Pons (tissue), 1 donor: ENCODE measurements around the gene MAP3K12.
"Not testable (repeated sequence)": the region's sequence is repeated elsewhere in the genome, so short reads cannot be mapped to it uniquely, and the experiment has no call there.

ENCODE experiments used
- DNase-seq: peaks from one replicate; pipeline ENCODE4 v3.0.0-alpha.2; 2016; ENCODE audit warnings: low spot score

MAP3K12 gene

DNA sequence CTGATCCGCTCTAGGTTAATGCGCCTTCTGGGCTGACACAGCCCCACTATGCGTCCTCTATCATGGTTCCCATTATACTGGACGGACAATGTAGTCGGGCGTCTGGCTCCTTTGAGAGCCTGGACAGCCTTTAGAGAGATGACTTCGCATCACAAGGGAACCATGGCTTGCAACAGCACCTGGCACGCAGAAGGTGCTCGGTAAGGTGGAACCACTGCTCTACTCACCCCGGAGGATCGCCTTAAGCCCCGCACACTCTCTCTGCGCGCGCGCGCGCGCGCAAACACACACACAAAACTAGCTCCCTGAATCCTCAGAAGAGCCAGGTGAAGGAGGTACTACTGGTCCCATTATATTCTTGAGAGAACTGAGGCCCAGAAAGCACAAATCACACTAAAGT, 7.1 kb downstream of the MAP3K12 start:
- DNase-seq, result no peak

DNA sequence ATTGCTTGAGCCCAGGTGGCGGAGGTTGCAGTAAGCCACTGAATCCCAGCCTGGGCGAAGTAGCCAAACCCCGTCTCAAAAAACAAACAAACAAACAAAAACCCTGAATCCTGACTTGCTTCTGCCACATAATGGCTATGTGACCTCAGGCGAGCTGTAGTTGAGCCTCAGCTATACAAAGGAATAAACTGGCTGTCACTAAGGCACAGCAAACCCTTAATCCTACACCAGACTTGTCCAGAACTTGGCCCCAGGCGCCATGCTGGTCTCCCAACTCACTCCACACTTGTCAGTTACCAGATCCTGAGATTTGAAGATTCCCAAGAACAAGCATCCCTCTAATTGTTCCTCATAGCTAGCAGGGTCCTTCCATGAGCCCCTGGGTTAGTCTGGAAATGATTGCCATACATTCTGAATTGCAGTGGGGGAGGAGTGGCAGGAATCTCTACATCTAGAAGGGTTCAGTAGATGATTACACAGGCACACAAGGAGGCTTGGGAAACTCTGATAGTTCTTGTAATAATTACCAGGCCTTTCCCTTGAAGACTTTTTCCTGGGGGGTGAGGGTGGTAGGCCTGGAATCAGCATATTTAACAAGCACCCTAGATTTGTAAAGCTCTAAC, 9.9 kb downstream of the MAP3K12 start:
- DNase-seq, result no peak

DNA sequence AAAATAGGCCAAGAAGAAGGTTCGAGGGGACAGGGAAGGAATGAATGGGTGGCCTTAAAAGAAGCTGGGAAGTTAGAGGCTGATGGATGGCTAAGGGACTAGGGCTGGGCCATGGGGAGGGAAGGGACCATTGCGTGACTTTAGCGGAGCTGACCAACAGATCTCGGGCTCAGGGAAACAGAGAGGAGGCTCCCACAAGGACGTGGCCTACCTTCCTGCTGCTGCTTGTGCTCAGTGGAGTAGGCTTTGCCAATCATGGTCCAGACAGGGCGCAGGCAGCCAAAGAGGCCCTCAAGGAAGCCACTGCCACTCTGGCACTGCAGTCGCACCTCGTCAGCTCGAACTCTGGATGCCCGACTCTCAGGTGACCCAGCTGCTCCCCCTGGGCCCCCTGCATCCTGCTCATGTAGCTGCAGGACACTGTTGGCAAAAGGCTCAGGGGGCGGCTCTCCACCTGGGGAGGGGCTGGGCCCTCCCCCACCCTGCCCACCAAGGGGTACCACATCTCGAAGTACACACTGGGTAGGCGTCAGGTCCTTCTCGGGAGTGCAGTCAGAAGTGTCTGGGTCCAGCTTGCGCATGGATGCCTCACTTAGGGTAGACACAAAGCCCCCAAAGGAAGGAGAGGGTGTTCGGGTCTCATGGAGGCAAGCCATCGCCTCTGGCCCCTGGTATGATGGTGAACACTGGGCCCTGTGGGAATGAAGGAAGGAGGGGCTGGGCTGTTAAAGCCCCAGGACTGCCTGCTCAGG, 12.3 kb downstream of the MAP3K12 start:
- no peak for DNase-seq

DNA sequence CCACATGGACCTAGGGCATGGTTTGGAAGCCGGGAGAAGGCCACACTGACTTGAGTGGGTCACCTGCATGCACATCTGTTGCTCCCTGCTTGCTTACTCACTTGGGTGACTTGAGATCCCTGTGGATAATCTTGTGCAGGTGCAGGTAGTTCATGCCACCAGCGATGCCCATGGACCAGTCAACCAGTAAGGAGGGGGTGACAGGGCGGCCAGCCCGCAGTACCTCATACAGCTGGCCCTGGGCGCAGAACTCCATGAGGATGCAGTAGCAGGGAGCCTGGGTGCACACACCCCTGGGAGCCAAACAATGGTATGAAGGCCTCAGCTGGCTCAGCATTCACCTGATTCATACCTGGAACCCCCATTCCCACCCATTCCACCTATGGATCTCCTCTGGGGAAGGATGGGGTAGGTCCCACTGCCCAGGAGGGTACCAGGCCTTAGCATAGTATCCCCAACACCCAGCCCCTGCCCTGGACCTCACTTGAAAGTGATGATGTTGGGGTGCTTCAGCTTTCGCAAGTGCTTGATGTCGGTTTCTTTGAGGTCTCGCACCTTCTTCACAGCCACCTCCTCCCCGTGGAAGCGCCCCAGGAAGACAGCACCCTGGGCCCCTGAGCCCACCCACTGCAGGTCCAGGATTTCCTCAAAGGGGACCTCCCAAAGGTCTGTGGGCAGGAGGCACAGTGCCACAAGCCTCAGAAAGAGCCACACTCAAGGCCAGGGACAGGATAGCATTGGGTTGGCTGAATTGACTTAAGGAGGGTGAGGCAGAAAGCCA, 13.1 kb downstream of the MAP3K12 start:
- no peak for DNase-seq

DNA sequence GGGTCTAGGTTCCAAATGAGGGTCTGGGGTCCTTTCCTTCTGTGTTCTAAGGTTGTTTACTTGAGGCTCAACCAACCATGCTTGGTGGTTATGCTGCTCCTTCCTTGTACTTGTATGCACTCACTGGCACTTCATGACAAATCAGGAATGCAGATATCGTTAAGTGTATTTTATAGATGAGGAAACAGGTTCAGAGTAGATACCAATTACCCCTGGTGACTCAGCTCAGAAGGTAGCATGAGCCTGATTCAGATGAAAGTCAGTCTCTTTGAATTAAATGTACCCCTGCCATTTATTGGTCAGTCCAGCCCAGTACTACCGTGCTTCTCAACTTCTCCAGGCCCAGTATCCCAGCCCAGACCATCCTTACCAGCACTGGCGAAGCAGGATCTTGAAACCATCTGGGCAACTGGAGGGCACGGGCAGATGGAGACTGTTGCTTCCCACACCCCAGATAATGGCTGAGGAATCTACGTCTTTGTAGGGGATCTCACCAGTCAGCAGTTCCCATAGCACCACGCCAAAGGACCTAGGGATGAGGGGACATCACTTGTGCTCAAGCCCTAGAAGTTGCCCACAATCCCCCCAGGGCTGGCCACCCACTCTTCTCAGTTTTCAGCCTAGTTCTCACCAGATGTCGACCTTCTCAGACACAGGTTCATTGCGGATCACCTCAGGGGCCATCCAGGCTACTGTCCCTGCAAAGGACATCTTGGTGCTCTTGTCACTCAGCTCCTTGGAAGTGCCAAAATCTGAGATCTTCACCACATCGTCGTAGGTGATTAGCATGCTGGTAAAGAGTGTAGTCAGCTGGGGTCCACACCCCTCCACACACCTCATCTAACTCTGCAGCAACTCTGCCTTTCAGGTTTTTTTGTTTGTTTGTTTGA, 14.3 kb downstream of the MAP3K12 start:
- no peak for DNase-seq

DNA sequence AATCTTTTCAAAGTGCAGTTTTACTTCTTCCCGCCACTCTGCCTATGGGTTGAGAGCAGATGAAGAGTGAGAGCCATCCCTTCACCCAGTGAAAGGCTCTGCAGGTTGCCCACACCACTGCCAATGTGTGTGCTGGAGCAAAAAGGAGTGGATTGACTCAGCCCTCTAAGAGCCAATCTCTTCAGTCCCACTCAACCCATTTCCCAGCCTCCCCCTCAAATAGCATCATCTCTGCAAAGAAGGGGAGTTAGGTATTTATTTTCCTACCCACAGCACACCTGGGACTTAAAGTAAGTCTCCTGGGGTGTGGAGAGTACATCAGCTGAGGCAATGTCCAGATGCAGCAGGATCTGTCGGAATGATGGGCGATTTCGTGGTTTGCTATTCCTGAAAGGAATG, 15.3 kb downstream of the MAP3K12 start:
- DNase-seq, result no peak

DNA sequence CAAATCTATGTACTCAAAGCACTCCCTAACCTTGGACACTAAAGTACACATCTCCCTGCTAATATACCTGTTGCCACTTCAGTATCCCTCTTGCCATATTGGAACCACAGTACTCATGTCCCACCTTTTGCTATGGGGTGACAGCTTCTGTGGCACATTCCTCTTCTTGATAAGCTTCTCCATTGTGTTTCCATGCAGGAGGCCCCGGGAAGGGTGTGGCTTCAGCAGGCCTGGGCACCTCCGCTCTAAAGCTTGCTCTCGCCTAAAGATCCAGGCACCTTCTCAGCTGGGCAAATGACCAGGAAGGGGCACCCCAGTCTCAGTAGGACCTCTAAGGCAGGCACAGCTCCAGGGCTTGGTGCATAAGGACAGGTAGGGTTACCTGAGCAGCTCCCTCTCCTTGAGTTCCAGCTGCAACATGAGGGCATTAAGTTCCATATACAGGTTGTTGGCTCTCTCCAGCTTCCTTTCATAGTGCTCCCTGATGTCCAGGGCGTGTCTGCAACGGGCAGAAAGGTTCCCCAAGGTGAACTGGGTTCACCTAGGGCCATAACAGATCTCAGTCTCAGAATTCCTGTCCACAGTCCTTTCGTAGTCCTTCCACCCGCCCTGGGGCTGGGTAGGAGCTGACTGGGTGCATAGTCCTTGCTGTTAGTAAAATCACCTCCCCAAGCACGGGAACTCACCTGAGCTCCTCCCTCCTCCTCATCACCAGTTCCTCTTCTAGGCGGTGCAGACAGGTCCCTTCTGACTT, 15.9 kb downstream of the MAP3K12 start:
- DNase-seq, result no peak

DNA sequence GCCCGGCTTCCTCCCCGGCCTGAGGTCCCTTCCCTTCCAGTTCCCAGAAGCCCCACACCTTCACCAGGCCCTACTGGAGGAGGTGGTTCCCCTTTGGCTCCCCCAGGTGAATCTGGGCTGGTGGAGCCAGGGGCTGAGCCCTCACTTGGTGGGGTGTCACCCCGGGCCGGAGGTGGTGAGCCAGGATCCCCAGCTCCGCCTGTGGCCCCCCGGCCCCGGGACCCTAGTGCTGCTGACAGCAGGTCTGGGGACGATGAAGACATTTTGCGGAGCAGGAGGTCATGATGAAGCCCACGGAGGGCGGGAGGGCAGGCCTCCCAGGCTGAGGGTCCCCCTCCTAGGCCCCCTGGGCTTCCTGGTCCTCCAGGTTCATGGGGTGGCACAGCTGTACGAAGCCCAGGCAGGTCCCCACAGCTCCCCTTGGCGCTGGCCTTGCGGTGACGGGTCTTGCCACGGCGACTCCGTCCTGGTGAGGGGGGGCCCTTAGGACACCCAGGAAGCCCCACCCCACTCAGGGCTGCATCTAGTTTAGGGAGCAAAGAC, 16.6 kb downstream of the MAP3K12 start:
- DNase-seq, result no peak

DNA sequence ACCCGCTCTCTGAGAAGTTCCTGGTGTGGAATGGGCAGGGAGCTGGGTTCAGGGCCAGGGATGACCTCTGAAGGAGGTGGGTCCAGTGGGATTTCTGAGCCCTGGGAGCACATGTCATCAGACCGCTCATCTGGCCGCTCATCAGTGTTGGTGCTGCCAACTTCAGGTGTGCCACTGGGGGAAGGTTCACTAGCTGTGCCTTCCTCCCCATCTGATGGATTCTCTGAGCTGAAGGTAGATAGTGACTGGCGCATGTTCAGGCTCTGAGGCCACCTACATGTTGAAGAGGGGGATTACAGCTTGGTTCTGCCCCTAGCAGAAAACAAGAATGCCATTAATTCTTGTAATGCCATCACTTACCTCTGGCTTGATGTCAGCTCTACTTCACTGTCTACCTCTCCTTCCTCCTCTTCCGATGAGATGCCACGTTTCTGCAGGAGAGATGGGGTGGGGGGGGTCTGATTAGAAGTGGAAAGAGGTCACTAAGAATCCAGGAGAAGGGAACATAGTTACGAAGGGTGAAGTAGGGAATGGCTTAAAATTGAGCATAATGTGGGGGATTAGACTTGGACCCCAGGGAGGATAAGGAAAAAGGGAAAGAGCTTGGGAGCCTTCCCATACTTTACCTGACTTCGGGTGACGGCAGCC, 17.2 kb downstream of the MAP3K12 start:
- DNase-seq, result no peak

DNA sequence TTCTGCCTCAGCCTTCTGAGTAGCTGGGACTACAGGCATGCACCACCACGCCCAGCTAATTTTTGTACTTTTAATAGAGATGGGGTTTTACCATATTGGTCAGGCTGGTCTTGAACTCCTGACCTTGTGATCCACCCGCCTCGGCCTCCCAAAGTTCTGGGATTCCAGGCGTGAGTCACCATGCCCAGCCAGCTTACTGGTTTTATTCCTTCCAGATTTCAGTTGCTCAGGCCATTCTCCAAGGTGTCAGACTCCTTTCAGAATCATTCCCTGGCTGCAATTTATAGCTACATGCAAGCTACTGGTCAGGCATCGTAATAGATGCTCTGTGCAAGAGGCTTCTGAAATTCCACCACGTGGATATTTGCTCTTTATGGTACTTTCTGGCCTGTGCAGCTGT, 17.8 kb downstream of the MAP3K12 start:
- not testable (repeated sequence) for DNase-seq

DNA sequence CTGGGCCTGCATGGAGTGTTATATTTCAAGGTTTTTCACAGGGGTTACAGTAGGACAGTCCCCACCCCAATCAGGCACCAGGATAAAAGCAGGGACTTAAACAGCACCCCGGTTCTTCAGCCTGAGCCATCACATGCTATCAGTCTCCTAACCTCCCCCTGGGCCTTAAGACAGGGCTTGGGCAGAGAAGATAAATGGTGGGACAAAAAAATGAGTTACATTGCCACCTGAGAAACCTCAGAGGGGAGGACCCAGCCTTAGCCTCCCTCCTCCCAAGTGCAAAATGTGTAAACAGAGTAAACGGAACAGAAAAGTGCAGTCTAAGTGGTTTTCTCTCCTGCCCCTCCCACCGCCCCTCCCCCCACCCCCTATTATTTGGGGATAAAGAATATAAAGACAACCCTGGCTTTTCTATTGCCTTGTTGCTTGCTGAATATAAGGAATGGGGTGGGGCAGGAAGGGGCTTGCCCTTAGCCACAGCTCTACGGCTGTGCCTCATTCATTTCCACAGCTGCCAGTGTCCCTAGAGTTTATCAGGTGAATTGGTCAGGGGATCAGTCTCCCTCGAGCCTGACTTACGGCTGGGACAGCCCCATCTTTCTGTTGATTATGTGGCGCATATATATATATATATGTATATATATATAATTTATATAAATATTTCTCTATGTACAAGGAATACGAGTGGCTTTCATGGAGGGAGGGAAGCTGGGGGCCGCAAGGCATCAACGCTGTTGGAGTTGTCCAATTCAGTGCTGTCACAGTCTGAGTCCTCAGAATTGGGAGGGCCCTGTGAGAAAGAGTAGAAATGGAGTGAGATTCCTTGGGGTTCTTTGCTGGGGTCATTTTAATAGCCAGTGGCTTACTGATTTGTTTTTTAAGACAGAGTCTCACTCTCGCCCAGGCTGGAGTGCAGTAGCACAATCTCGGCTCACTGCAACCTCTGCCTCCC, 18.5 kb downstream of the MAP3K12 start:
- no peak for DNase-seq

DNA sequence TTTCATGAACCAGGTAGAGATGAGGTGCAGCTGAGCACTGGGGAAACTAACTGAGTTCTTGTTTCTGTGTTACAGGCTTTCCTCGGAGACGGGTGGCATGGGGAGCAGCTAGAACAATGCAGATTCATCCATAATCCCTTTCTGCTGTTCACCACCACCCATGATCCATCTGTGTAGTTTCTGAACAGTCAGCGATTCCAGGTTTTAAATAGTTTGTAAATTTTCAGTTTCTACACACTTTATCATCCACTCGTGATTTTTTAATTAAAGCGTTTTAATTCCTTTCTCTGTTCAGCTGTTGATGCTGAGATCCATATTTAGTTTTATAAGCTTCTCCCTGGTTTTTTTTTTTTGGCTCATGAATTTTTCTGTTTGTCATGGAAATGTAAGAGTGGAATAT, 19.9 kb downstream of the MAP3K12 start:
- DNase-seq, result no peak

DNA sequence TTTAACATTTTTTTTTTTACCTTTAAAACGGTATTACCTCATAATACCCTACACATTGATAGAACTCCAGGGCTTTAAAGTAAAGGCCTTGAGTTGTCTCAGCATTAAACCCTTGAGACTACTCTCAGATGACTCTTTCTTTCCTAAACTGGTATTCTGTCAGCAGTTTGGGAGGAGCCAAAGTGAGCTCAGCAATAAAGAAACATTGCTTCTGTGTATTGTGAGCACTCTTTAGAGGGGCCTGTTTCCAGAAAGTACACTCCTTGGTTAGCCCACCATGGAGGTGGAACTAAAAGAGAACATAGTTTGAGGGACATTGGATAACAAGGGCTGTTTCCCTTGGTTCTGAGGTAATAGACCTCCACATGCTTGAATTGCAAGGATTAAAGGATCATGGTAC, 20.4 kb downstream of the MAP3K12 start:
- DNase-seq, result no peak

DNA sequence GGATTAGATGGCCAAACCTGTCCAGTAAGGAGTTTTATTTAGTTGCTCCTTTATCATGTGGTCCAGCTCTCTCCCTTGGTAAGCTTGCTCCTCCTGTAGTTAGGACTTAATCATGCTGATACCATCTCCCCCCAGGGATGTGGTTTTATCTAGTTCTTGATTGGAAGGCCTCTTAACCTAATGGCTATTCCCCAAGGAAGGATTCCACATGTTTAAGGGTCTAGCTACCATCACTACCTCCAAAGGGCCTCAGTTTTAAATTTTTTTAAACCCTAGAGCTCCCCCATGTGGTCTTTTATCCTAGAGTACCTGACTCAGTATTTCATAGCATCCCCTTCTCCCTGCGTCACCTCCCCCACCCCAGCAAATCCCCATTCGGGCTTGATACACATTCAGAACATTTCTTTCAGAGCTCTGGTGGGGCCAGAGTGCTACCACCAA, 22.5 kb downstream of the MAP3K12 start:
- no peak for DNase-seq

DNA sequence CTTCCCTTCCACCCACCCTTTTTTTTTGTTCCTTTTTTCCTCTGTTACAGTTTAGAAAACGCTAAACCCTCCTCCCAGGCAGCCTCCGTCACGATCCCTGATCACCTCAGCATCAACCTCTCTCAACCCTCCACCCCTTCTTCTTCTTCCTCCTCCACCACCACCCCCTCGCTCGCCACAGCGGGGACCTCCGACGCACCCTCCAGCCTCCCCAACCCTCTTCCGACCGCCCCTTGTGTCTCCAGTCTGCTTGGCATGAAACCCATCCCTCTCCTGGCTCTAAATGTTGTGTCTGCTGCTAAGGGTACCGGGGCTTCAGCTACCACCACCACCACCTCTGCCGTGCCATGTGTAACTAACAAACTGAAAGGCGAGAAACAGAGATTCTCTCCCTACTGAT, 24.4 kb downstream of the MAP3K12 start:
- DNase-seq, result no peak

DNA sequence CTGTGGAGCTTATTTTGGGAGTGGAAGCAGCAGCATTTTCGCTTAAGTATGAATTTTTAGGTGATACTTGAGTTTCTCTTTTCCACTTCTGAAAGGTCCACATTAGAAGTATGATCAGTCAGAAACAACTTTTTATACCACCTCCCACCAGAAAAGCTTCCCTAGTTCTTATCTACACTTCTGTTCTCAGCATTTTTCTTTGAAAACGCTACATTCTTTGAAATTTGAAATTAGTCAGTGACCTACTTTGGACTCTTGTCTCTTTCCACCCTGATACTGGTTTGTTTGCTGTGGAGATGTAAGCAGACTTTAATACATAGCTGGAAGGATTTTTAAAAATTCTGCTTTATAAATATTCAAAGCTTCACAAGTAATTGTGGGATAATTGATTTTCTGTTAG, 25.2 kb downstream of the MAP3K12 start:
- DNase-seq, result no peak

DNA sequence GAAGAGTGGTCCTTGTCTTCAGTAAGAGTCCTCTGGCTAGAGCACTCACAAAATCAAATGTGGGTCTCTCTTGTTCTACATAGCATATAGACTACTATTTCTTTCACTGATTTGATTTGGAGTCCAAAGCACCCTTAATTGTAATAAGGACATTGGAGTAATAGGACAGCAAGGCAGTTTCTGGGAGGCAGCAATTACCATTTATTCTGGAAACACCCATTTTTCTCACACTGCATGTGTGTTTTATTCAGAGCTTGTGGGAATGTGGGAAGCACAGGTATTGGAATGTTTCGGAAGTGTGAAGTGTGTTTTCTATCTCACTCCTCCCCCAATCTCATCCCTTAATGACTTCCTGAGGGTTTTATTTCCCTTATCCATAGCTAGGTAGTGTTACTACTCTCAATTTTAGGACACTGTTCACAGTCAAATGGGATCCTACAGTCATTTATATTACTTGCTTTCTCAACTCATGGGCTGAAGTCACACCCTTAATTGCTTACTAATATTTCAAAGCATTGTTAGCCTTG, 27.1 kb downstream of the MAP3K12 start:
- no peak for DNase-seq

DNA sequence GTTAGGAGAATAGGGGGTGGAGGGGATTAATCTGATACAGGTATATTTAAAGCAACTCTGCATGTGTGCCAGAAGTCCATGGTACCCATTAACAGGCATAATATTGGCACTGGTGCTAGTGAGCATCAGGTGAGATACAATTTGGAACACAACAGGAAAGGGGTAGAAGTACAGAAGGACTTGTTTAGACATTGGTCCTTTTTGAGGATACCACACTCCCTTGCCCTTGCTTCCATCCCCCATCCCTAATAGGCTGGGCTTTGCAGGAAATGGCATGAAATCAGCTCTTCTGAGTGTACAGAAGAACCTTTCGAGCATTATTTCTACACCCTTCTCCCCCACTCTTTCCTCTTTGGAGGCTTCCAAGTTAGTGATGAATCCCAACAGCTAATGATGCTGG, 31.0 kb downstream of the MAP3K12 start:
- DNase-seq, result no peak

DNA sequence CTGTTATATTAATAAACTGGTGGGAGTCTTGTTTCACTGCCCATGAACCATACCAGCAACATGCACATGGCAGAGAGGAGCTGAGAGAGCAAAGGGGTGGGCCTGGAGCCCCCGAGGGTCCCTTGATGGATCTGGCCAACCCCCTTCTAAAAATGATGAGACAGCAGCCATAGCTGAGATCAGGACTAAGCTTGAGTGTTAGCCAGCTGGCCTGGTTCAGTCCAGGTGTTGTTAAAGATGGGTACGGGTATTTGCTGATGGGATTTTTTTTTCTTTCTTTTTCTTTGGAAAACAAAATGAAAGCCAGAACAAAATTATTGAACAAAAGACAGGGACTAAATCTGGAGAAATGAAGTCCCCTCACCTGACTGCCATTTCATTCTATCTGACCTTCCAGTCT, 31.4 kb downstream of the MAP3K12 start:
- DNase-seq, result no peak
